GM21717 (cell line): ENCODE data around the gene IL17RB.

ENCODE experiments used
- ATAC-seq: cut with Tn5 transposase; IDR thresholded peaks from one replicate; pipeline ENCODE4 v1.9.1; 2021; ENCODE audit warnings: mild to moderate bottlenecking, moderate library complexity; ENCODE audit not compliant: unreplicated experiment

The IL17RB gene

DNA sequence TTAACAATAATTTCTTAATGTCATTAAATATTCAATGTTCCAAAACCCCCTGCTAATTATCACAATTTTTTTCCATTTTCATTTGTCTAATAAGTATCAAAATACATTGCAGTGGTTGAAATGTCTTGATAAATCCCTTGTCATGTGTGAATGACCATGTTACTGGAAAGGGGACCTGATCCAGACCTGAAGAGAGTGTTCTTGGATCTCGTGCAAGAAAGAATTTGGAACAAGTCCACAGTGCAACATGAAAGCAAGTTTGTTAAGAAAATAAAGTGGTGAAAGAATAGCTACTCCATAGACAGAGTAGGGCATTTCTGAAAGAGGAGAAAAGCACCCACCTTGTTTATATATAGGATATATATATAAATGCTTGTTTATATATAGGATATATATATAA lies 55.7 kb downstream of the IL17RB start:
- no peak for ATAC-seq

- ATAC-seq: no peak
Observed at GRCh38 chr3:53902711-53903110, 56.3 kb downstream of the IL17RB start.

- no peak for ATAC-seq
Observed at GRCh38 chr3:53913401-53913800, 67.0 kb downstream of the IL17RB start.
